SW480 (cell line): ENCODE results near the gene COL23A1.

Experiments
- DNase-seq: peaks from one replicate; pipeline ENCODE4 v3.0.0-alpha.2; 2016; ENCODE audit warnings: low spot score

COL23A1 gene

DNA sequence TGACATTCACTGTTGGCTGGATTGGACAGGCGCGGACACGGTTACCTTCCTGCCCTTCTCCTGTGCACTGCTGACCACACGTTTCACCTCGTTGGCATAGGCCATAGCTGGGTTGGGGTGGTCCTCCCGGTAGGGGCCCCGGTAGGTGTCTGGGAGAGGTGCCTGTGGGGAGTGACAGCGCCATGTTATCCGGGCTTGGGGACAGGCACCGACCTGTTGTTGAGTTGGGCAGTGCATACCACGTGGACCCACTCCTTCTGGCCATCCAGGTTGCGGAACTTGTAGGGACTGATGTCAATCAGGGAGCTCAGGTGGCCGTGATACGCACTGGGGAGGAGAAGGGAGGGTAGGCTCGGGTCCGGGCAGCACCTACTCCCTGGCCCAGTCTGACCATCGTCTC, 365.8 kb downstream of the COL23A1 start:
- no peak for DNase-seq

DNA sequence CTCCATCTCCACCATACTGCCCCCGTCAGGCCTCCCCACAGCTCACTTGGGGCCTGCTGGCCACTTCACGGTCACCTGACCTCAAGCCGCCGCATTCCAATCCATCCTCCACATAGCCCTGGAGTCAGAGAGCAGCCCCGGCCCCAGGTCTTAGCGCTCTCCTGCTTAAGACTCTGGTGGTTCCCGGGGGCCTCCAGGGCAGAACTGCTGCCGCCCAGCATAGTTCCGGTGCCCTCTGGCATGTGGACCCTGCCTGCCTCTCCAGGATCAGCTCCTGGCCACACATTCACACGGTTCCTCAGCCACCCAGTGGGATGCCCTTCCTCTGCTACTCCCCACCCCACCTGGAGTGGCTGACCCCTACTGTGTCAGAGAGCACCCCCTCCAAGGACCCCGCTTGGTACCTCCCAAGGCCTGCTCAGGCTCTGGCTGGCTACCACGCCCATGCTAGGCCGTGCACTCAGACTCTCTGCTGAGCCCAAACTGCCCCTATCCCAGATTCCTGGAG, 366.3 kb downstream of the COL23A1 start:
- no peak for DNase-seq

DNA sequence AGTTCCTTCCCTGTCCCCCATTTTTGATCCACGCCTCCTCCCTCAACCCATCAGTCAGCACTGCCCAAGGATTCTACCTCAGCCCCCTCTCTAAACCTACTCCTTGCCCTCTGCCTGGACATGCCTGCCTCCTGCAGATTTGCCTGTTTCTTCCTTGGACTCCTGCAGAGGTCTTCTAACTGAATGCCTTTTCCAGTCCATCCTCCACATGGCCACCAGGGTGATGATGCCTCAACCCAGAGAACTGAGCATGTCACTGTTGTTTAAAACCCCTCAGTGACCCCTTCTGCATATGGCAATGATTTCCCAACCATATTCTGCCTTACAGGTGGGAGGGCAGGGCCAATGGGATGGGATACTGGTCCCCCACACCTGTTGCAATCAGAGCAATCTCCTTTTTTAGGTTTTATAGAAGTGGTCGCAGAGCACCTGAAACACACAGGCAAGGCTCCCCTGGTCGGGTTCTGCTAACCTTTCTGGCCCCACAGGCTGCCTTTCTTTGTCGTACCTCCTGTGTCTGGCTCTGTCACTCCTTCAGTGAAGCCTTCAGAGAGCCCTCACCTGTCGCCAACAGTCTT, 366.9 kb downstream of the COL23A1 start:
- no peak for DNase-seq

DNA sequence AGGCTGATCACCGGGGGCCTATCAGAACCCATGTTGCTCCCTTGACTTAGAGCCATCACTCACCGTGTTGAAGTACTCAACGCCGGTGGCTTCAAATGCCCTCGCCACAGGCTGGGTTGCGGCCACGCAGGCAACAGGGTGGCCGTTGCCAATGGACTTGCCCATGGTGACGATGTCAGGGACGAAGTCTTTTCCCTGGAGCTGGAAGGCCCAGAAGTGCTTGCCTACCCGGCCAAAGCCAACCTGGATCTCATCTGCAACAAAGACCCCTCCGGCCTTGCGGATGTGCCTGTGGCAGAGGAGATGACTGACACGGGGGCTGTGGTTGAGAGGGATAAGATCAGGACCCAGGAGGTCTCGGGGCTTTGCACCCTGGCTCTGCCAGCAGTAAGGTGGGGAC, 367.9 kb downstream of the COL23A1 start:
- DNase-seq: no peak

DNA sequence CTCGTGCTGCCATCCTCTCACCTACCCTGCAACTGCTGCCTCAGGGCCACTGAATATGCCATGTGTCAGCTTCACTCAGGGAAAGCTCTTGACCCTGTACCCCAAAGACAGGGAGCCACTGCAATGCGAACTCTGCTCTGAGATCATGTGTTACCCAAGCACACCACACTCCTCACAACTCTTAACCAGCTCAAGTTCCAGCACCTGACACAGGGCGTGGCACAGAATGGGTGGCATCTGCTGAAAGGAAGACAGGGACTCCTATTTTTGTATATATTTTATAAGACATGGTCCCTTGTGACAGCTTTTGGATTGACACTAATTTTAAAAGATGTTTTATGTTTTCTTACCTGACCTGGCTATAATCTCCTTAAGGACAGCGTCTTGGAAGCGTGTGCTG, 368.3 kb downstream of the COL23A1 start:
- DNase-seq: no peak

DNA sequence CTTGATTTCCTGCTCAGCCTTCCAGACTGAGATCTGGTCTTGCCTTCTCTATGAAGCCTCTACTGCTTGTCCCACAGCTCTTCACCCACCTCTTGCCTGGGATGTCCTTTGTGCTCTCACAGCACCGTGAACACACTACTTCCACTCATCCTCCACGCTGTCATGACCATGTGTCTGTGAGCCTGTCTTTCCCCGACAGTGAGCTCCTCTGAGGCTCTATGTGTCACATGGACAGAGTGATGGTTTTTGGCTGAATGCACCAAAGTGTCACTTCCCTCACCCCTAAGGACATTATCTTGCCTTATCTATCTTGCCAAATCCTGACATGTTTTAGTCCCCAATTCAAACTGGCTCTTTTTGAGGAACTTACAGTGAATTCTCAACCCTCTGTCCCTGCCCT, 368.9 kb downstream of the COL23A1 start:
- no peak for DNase-seq

DNA sequence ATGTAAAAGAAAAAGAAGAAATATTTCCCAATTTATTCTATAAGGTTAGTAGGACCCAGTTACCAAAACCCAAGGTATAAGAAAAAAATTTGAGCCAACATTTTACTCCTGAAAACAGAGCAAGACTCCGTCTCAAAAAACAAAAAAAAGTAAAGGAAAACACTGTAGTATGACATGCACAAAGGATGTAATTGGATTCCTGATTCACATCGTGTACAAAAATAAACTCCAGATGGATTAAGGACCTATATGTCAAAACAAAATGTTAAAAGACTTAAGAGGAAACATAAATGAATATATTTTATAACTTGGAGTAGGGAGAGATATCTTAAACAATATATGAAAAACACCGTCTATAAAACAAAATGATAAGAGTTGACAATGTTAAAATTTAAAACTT, 371.4 kb downstream of the COL23A1 start:
- no peak for DNase-seq

DNA sequence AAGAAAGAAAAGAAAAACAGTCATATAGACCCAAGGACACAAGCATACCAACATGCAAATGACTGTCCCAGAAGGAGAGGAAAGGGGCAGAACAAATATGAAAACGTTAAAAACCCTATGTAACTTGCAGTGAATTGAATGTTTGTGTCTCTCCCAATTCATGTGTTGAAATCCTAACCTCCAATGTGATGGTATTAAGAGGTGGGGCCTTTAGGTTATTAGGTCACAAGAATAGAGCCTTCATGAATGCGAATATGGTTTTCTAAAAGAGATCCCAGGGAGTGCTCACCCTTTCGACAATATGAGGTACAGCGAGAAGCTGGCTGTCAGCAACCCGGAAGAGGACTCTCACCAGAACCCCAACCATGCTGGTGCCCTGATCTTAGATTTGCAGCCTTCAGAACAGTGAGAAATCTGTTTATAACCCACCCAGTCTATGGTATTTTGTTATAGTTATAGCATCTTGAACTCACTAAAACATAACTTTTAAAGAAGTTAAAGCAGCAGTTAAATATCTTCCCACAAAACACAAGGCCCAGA, 371.9 kb downstream of the COL23A1 start:
- DNase-seq: no peak

DNA sequence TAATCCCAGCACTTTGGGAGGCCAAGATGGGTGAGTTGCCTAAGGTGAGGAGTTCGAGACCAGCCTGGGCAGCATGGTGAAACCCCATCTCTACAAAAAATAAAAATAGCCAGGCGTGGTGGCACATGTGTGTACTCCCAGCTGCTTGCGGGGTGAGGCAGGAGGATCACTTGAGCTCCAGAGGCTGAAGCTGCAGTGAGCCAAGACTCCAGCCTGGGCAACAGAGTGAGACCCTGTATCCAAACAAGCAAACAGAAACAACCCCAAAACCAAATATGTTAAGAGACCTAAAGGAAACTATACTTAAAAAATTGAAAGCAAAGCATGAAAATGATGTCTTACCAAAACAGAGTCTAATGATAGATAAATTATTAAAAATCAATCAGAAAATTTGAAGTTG, 373.4 kb downstream of the COL23A1 start:
- DNase-seq: no peak

DNA sequence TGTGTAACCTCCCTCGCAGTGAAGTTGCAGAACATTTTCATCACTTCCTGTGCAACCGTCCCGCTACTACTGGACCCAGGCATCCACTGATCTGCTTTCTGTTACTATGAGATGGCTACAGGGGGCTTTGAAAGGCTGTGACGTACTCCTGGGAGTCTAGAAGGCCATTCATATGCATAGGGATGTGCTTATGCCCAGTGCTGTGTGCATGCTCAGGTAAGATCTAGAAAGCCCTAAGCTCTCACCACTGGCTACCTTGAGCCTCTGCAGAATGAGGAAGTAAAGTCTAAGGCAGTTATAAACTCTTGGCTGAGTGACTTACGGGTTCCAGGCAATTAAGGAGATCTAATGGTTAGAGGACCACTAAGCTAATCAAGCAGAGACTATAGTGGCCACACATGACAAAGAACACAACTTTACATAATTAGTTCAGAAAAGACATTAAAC, 374.1 kb downstream of the COL23A1 start:
- DNase-seq: no peak

DNA sequence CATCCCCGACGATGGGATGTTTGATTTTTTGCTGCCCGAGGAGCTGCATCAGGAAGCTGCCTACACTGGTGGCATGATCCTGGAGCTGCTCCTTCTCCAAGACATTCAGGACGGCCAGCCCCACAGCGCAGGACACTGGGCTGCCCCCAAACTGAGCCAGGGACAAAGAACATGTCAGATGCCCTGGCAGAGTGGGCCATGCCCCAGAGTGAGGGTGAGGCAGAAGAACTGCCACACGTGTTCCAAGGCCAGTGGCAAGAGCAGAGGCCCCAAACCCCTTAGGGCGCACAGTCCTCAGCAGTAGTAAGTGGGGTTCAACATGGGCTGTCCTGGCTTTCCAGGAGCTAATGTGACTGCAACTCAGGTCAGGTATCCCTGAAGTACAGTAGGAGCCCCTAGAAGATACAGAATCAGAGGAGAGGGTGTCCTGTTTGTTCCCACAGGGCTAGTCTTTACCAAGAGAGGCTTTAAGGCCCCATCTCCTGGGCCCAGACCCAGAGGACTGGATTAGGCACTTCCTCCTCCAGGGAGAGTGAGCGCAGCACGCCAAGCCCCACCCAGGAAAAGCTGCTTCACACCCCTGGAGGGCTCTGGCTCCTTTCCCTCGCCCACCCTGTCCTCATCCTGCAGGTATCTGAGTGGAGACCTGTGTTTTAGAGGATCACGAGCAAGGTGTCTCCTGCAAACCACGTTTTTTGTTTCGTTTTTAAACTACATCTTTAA, 374.8 kb downstream of the COL23A1 start:
- no peak for DNase-seq

DNA sequence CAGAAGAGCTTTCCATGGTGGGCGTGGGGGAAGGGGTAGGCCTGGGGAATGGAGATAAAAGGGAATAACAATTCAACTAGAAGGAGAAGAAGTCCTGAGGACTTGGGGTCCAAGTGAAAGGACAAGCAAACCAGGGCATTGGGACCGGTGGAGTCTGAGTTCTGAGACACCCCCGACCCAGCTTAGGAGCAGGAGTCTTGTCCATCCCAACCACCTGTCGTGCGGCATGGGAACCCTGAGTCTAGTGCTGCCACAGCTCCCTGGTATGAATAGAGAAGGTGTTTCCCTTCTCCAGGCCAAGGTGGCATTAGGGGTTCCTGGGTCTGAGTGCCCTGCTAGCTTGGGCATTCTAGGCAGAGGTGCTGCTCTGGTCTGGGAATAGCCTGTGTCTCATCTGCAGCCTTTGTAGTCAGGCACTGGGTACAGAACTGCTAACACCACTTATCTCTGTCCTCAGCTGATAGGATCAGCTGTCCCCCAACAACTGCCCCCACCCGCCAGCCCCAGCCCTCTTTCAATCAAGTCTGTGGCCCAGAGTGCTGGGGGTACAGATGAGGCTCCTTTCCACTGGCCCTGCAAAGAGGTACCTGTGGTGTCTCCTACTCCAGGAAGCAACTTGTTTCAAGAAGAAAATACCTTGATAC, 375.9 kb downstream of the COL23A1 start:
- no peak for DNase-seq

DNA sequence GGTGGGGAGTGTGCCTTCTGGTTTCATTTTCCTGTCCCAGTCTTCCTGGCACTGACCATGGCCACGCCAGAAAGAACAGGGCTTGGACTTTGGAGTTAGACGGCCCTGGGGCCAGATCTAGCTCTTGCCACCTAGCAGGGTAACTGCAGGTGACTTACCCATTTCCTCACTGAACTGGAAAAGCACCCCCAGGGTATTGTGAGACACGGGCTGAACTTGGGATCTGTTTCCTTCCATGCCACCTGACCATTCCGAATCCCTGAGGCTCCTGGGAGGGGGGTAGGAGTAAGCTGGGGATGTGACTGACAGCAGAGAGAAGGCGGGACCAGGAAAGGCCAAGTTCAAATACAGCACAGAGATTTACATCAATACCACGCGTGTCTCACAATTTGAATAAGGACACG, 376.4 kb downstream of the COL23A1 start:
- no peak for DNase-seq

DNA sequence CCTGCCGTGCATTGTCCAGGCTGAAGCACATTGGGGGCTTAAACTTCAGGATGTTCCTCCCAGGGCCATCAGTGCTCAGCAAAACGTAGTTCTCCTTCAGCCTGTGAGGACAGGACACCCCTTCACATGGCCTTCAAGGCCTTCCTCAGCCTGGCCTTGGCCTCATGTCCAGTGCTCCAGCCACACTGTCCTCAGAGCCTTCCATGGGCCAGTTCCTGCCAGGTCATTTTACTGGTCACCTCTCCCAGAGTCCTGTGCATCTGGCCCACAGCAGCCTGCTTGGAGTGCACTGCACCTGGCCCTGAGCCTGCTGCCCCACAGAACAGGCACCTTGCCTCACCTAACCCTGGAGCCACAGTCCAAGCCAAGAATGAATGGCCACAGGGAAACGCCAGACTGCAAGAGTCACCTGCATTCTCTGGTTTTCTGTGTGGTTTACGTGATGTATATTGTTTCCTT, 377.2 kb downstream of the COL23A1 start:
- no peak for DNase-seq

DNA sequence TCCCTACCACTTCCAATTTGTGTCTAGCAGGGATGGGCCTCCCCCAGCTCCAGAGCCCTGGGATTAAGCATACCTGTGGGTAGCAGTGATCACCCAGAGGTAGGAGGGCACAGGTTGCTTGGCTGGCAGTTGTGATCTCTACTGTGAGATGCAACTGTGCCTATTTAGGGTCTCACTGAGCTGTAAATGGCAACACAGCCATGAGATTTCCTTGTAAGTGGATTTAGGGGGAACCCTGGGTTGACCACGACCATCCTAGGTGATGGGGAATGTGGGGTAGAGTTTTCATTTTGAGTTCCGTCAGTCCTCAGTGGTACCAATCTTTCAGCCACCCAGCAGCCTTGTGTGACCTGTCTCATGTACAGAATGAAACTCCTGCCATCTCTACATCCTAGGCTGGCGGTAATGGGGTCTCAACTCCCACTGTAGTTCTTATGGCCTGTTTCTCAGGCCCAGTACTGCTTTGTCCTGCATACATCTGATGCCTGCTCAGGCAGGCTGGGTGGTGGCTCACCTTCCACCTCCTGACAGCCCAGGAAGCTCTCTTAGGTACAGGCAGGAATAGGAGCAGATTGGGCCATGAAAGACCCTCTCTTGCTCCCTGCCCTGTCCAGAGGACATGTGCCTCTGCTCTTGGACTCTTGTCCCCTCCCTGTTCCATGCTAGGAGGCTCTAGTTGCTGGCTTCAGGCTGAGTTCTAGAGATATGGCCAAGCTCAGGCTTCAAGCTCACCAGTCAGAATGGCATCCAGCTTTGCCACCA, 377.8 kb downstream of the COL23A1 start:
- DNase-seq: no peak

DNA sequence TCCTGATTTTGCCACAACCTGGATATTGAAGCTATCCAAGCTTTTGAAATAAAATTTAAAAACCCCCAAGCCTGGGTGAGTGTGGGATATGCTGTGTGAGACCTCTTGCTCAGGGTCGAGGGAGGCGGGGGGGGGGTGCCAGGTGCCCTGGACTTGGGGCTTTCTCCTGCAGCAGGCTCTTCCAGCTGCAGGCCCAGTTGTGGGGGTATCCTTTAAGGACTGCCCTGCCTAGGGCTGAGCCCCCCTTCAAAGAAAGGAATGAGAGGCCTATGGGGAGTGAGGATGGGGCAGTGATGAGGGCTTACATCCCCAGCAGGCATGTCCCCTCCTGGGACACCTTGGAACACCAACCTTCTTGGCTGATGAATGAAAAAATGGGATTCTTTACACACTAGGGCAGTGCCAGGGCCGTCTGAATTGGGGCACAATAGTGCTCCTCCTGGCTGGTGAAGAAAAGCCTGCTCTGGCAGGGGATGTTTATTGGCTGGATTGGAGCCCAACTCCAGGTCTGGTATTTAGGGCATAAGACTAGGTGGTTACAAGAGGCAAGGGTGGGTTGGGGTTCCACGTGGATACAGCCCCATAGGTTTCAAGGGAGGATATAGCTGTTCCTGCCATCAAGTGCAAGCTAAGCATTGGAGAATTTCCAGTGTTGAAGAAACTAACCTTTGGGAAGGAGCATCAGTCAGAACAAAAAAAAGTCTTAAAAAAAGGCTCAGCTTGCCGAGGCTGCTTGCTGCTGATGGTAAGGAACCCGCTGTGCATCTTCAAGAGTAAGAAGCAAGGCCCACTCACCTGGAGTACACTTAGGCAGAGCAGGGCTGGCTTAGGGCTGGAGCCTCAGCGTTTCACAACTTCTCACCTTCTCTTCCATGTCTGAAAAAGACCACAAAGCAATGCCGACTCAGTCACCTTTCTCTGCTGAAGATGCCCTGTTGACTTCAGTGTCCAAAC, 378.8 kb downstream of the COL23A1 start:
- DNase-seq: no peak

DNA sequence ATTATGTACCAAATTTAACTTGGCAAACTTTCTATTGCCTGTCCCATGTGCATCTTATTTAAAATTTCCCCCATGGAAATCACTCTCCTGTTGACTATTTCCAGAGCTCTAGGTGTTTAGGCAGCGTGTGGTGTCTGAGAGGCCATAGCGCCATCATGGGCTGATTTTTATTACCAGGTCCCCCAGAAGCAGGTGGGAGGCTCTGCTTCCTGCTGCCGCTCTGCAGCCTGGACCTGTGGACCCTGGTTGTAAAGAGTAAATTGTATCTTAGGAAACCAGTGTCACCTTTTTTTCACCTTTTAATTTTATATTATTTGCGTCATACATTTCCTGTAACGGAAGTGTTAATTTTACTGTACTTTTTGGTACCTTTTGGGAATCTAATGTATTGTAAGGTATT, 379.5 kb downstream of the COL23A1 start:
- no peak for DNase-seq

DNA sequence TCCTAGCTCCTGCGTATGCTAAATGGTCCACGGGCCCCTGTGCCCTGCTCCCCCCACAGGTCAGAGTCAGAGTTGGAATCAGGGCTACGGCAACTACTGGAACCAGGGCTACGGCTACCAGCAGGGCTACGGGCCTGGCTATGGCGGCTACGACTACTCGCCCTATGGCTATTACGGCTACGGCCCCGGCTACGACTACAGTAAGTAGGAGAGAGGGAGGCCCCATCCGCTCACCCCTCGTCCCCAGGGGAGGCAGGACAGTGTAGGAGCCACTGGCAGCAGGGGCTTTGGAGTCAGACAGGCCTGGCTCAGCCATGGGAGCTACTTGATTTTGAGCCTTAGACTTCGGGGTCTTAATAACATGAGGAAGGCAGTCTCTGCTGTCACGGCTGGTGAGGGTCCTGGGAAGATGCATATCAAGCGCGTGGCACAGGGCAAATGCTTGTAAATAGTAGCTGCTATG, 380.1 kb downstream of the COL23A1 start:
- no peak for DNase-seq

DNA sequence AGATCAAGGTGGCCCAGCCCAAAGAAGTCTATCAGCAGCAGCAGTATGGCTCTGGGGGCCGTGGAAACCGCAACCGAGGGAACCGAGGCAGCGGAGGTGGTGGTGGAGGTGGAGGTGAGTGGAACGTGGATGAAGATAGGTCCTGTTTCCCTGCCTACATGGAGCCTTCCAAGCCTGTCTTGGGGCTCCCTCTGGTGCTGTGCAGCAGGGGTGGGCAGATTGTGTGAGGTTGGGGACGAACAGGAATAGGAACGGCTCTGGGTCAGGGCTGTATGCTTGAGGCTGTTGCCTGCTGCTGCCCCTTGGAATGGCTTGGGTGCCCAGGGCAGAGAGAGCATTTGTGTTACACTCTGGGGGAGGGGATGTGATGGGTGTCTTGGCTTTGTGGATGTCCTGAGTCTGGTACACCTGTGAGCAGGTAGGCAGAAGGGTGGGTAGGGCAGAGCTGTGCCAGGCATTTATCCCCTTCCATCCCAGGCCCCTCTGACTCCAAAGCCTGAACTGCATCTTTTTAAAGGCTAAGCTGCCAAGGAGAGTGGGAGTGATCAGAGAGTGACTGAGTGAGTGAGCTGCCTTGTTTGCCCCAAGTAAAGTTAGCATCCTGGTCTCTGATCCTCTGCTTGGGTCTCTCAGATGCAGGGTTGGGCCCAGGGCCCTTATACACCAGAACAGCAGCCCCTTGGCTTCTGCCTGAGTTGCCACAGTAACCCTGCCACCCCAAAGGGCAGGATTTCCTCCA, 380.7 kb downstream of the COL23A1 start:
- no peak for DNase-seq

DNA sequence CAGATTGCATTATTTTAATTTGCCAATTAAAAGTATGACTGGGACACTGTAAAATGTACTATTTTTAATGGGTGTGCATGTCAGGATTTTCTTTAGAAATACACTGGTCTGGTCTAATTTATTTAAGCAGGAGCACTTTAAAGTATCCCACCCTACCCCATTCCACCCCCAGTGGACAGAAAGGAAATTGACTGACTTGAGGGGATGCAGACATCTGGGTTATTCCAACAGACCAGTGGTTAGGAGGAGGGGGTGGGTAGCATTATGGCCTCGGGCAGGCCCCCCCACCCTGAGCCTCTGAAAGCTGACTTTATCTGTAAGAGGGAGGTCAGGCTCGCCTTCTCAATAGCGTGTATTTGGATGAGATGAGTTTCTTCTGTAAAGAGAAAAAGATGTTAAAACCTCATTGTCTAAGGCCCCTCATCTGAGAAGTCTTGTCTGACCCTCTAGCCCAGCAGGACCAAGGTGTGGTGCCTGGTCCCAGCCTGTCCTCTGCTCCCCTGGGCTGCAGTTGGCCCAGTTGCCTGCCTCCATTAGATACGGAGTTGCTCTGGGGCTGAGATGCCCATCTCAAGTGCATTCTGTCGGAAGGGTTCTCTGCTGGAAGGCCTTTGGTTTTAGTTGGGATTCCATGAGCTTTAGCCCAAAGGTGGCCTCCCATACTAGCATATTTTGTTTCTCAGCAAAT, 381.5 kb downstream of the COL23A1 start:
- no peak for DNase-seq
